GM19240 (cell line): ENCODE measurements around the gene SMAD3.

ENCODE experiments used
- DNase-seq: peaks from one replicate; pipeline ENCODE4 v3.0.0; 2011; ENCODE audit warnings: low spot score; ENCODE audit not compliant: insufficient read length

SMAD3 gene

GRCh38 chr15:67125589-67126502 is 60.4 kb downstream of the SMAD3 start:
- no peak for DNase-seq

- no peak for DNase-seq
Measured at GRCh38 chr15:67126551-67127330, 61.3 kb downstream of the SMAD3 start.

- DNase-seq: no peak
Measured at GRCh38 chr15:67127331-67127664, 61.9 kb downstream of the SMAD3 start.

- DNase-seq: no peak
Measured at GRCh38 chr15:67127965-67128364, 62.6 kb downstream of the SMAD3 start.

- DNase-seq: no peak
Measured at GRCh38 chr15:67130166-67130565, 64.8 kb downstream of the SMAD3 start.

- no peak for DNase-seq
Measured at GRCh38 chr15:67130673-67131601, 65.5 kb downstream of the SMAD3 start.

- DNase-seq: no peak
Measured at GRCh38 chr15:67132276-67132675, 66.9 kb downstream of the SMAD3 start.

GRCh38 chr15:67133026-67133425 is 67.6 kb downstream of the SMAD3 start:
- no peak for DNase-seq

- no peak for DNase-seq
Measured at GRCh38 chr15:67133738-67134066, 68.3 kb downstream of the SMAD3 start.

GRCh38 chr15:67134067-67134838 is 68.9 kb downstream of the SMAD3 start:
- no peak for DNase-seq

GRCh38 chr15:67134871-67135492 is 69.6 kb downstream of the SMAD3 start:
- DNase-seq: no peak

- DNase-seq: no peak
Measured at GRCh38 chr15:67135494-67135893, 70.1 kb downstream of the SMAD3 start.

GRCh38 chr15:67136802-67137201 is 71.4 kb downstream of the SMAD3 start:
- DNase-seq: no peak

GRCh38 chr15:67137319-67137718 is 71.9 kb downstream of the SMAD3 start:
- no peak for DNase-seq

- DNase-seq: no peak
Measured at GRCh38 chr15:67137951-67138848, 72.8 kb downstream of the SMAD3 start.

- no peak for DNase-seq
Measured at GRCh38 chr15:67138891-67139855, 73.8 kb downstream of the SMAD3 start.

GRCh38 chr15:67140078-67140833 is 74.9 kb downstream of the SMAD3 start:
- DNase-seq: no peak
